GM12874 (cell line): Measurements from ENCODE around the gene ZSWIM6.

Source experiments
- TF ChIP-seq, protein P1 (sequence below): IDR thresholded peaks from 2 replicates; pipeline ENCODE4 v1.5.1; 2011; ENCODE audit warnings: low read depth, mild to moderate bottlenecking, control low read depth, low read length, moderate library complexity; ENCODE audit not compliant: insufficient read depth

Gene ZSWIM6

DNA sequence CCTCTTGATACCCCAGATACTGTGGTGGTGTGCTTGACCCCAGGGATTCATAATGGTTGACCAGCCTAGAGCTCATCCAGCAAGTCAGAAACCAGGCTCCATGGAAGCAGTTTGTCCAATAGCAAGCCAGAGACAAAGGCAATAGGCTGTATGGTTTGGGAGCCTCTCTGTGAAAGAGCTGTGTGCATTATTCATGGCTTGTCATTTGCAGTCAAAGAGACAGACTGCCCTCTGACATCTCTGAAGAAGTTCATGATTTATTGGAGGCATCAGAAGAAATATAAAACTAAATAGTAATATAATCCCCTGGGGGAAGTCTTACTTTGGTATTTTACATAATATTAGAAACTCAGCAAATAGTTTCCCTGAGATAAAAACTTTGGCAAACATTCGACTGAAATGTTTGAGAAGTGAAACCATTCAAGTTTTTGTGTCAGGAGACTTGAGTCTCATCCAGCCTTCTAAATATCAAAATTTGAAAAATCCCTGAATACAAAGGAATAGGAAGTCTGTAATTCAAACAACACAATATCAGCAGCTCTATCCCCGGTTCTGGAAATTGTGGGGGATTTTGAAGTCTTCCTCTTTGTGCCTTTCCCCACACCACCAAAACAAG is 250.3 kb downstream of the ZSWIM6 start:
- TF ChIP-seq, protein P1, sequence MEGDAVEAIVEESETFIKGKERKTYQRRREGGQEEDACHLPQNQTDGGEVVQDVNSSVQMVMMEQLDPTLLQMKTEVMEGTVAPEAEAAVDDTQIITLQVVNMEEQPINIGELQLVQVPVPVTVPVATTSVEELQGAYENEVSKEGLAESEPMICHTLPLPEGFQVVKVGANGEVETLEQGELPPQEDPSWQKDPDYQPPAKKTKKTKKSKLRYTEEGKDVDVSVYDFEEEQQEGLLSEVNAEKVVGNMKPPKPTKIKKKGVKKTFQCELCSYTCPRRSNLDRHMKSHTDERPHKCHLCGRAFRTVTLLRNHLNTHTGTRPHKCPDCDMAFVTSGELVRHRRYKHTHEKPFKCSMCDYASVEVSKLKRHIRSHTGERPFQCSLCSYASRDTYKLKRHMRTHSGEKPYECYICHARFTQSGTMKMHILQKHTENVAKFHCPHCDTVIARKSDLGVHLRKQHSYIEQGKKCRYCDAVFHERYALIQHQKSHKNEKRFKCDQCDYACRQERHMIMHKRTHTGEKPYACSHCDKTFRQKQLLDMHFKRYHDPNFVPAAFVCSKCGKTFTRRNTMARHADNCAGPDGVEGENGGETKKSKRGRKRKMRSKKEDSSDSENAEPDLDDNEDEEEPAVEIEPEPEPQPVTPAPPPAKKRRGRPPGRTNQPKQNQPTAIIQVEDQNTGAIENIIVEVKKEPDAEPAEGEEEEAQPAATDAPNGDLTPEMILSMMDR: no peak

DNA sequence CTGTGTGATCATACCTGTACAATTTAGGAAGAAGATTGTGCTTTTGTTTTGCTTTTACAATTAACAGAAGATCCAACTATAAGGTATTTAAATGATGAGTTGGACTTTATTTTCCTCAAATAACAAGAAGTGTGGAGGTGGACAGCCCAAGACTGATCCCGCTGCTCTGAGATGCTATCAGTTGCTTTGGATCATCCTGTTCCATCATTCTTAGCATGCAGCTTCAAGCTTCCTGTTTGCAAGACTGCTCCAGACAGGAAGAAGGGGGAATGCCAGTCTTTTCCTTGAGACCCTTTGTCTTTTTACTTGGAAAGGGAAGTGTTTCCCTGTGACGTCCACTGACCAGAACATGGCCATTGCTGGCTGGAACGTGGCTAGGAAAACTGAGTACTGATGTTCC is 250.8 kb downstream of the ZSWIM6 start:
- TF ChIP-seq, protein P1: no peak

DNA sequence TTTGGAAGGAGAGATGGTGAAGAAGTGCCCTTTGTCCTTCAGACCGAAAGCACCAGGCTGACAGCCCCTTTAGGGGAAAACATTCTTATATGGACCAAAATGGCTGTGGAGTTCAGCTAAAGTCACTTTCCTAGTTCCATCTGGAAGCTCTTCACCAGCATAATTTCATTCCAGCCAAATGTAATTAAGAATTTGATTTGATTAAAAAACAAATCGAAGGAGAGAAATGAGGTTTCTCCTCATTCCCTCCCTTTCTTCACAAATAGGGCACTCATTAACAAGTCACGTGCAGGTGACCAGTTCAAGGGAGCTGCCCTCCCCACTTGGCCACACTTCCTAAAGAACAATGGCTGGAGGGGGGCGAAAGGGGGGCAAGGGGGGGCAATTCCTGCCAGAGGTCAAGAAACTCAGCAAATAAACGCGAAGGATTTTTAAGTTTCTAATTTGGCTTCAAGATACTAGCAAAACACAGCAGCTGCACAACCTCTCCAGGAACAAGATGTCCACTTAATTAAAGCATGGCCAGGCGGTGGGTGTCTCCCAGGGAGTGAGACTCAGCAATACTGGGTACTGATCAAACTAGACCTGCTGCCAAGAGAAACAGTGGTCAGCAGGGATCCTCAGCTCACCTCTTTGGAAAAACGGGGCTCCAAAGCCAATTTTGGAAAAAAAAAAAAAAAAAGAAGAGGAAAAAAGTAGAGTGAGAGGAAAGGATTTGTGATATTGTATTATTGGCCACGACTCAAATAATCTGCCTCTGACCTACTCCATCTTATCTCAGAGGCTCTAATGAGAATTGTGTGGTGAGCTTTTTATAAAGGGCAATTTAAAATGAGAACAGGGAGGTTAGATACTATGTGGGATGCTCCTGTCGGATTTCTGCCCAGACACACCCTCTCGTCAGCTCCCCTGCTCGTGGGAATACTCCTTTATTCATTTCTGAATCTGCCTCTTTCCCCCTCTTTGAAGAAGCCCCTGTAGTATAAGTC is 254.3 kb downstream of the ZSWIM6 start:
- TF ChIP-seq, protein P1: no peak

DNA sequence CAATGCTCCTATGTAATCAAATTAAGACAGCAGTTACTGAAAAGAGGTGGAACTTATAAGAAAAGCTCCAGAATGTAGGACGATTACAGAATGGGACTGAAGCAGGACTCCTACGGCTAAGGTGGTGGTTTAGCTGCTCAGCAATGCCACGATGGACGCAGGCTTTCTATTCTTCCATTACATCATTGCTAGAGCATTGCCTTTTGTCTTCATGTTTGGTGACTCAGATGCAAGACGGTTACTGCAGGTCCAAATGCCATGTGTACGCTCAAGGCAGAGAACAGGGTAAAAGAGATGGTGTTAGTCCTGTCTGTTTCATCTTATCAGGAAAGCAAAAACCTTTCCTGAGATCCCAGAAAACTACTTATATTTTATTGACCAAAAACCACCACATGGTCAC is 255.1 kb downstream of the ZSWIM6 start:
- TF ChIP-seq, protein P1: no peak

DNA sequence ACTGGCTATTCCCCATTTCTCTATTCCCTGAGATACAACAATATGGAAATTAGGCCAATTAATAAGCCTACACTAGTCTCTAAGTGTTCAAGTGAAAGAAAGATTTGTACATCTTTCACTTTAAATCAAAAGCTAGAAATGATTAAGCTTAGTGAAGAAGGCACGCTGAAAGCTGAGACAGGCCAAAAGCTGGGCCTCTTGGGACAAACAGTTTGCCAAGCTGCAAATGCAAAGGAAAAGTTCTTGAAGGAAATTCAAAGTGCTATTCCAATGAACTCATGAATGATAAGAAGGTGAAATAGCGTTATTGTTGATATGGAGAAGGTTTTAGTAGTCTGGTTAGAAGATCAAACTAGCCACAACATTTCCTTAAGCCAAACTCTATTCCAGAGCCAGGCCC is 256.2 kb downstream of the ZSWIM6 start:
- TF ChIP-seq, protein P1: no peak

DNA sequence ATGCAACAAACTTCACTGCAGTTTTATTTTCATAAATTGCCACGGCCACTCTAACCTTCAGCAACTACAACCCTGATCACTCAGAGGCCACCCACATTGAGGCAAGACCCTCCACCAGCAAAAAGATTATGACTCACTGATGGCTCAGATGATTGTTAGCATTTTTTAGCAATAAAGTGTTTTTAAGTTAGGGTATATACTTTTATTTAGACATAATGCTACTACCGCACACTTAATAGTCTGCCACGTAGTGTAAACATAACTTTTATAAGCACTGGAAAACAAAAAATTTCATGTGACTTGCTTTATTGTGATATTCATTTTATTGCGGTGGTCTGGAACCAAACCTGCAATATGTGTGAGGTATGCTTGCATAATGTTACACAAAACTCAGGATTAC is 257.9 kb downstream of the ZSWIM6 start:
- TF ChIP-seq, protein P1: no peak

DNA sequence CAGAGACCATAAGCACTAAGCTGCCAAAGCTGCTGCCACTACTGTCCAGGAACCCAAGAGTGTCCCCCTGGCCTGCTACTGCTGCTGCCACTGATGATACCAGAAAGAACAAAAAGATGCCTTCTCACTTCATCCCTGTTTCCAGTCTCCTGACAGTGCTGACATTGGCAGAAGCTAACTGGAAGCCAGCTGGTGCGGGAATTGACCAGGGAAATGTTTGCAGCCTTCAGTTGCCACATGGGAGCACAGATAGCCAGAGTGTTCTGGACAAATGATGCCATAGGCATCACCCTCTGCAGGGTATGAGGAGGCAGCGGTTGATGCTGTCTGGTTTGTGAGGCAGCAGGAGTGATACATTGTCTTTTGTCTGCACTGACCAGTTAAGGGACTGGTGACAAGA is 258.4 kb downstream of the ZSWIM6 start:
- TF ChIP-seq, protein P1: no peak
